SH-SY5Y (cell line): Measurements from ENCODE around the gene KRTAP9-8.

Source experiments
- GATA2 ChIP-seq: IDR thresholded peaks from 2 replicates; pipeline ENCODE4 v1.6.1; 2011; ENCODE audit warnings: mild to moderate bottlenecking, low read depth, low read length
- GATA3 ChIP-seq: IDR thresholded peaks from 2 replicates; pipeline ENCODE4 v1.6.1; 2011; ENCODE audit warnings: low read depth, mild to moderate bottlenecking, low read length, moderate library complexity

- TF ChIP-seq GATA3 (no peak), GATA2 (no peak)
Measured at GRCh38 chr17:41267711-41268110, 29.9 kb downstream of the KRTAP9-8 start.
